Activated T-helper 2 cell treated with anti-CD3 and anti-CD28 coated beads, Interferon-gamma antibody, Interleukin-2, Interleukin-4, amounts not matched to agents 10 μg/mL and 5 μg/mL and 100 μg/mL, durations not matched to agents 14 hours and 24 hours and 36 hours (primary cell): ENCODE measurements around the gene SPAG6. TPM values are rescaled to one million over a fixed set of nuclear protein-coding genes. Genes with fewer than 3 reads are reported as not detected.
"Not testable (repeated sequence)": the region's sequence is repeated elsewhere in the genome, so short reads cannot be mapped to it uniquely, and the experiment has no call there.

Experiments
- DNase-seq: peaks from one replicate; pipeline ENCODE4 v3.0.0; 2021; ENCODE audit warnings: low spot score
- H3K27ac Mint-ChIP-seq: one replicate; pipeline ENCODE4 v1.8.0; 2021; ENCODE audit warnings: mixed read lengths
- H3K27me3 Mint-ChIP-seq: one replicate; pipeline ENCODE4 v1.8.0; 2021; ENCODE audit warnings: low read depth, mixed read lengths
- H3K36me3 Mint-ChIP-seq: one replicate; pipeline ENCODE4 v1.8.0; 2021; ENCODE audit warnings: low read depth, mixed read lengths
- H3K4me1 Mint-ChIP-seq: one replicate; pipeline ENCODE4 v1.8.0; 2021; ENCODE audit warnings: low read depth, mixed read lengths
- H3K4me3 Mint-ChIP-seq: one replicate; pipeline ENCODE4 v1.8.0; 2021; ENCODE audit warnings: low read depth, mild to moderate bottlenecking, moderate library complexity, mixed read lengths
- H3K9me3 Mint-ChIP-seq: one replicate; pipeline ENCODE4 v1.8.0; 2021; ENCODE audit warnings: mixed read lengths
- intact Hi-C: fragments of 100-400 bp; cut with micrococcal nuclease; formaldehyde crosslinking; loops from one replicate; pipeline ENCODE4 v1.15.1; 2023
- total RNA-seq: library from RNA; stranded (reverse); gene quantifications from 2 replicates; pipeline ENCODE4 v1.2.3, GENCODE V29; 2022

The SPAG6 gene
- total RNA-seq, 1 donor from 2014 or later, result 0.14 TPM

- Mint-ChIP-seq H3K27ac (no peak overlapping the region), H3K4me3 (no peak overlapping the region), H3K9me3 (no peaks in the 10 kb centered on the region), H3K27me3 (no peaks in the 10 kb centered on the region), H3K36me3 (no peaks in the 10 kb centered on the region), H3K4me1 (peaks cover 44% of the 10 kb centered on the region)
- intact Hi-C loops, result no loop called here
- DNase-seq, result no peak
Observed at GRCh38 chr10:22370320-22370719, 25.0 kb downstream of the SPAG6 start.

GRCh38 chr10:22372298-22372697, 27.0 kb downstream of the SPAG6 start:
- no peak overlapping the region for H3K4me3 Mint-ChIP-seq
- no peaks in the 10 kb centered on the region for H3K36me3 Mint-ChIP-seq
- H3K27me3 Mint-ChIP-seq, result no peaks in the 10 kb centered on the region
- intact Hi-C loops, result no loop called here
- no peak overlapping the region for H3K27ac Mint-ChIP-seq
- peaks cover 27% of the 10 kb centered on the region for H3K4me1 Mint-ChIP-seq
- no peaks in the 10 kb centered on the region for H3K9me3 Mint-ChIP-seq
- no peak for DNase-seq

DNA sequence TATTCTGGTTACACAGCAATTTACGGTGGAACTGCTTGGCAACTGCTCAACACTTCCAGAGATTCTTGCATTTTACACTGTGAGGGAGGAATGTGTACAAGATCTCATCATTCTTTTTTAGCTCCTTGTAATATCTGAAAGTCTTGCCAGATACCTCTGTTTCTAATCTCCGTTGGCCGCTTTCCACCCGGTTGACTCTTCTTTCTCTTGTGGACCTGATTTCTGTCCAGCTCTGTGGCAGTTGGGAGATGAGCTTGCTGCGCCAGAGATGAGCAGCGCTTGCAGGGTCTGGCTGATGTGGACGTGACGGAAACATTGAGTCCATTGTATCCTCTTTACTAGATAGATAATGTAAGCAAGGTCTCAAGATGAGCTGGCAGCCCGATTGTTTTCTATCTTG, 27.6 kb downstream of the SPAG6 start:
- Mint-ChIP-seq H3K9me3 (no peaks in the 10 kb centered on the region), H3K27ac (no peak overlapping the region), H3K4me1 (peaks cover 21% of the 10 kb centered on the region), H3K4me3 (no peak overlapping the region), H3K27me3 (no peaks in the 10 kb centered on the region), H3K36me3 (no peaks in the 10 kb centered on the region)
- intact Hi-C loops, result no loop called here
- DNase-seq, result no peak

GRCh38 chr10:22374489-22375126, 29.3 kb downstream of the SPAG6 start:
- H3K4me1 Mint-ChIP-seq, result peaks cover 22% of the 10 kb centered on the region
- no peaks in the 10 kb centered on the region for H3K36me3 Mint-ChIP-seq
- H3K27ac Mint-ChIP-seq, result no peak overlapping the region
- intact Hi-C loops, result no loop called here
- H3K9me3 Mint-ChIP-seq, result no peaks in the 10 kb centered on the region
- H3K27me3 Mint-ChIP-seq, result no peaks in the 10 kb centered on the region
- DNase-seq, result no peak
- no peak overlapping the region for H3K4me3 Mint-ChIP-seq

DNA sequence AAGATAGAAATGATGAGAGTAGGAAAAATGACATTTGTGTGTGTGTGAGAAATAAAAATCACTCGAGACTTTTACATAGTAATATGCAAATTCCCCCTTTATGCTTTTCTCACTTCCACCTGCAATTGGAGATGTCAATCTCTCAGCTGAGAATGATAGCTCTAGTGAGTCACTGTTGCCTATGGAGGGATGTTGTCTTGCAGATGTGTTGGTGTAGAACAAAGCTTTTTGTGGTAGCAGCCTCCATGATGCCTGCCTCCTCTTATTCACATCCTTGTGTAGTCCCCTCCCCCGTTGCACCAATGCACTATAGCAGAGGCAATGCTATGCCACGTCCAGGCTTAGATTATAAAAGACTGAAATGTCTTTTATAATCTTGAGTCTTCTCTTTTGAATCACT, 33.8 kb downstream of the SPAG6 start:
- no peak overlapping the region for H3K4me3 Mint-ChIP-seq
- intact Hi-C loops, result loop anchor here (1.0 to 2.0 kb wide), 5 partner anchors 10 to 57 kb away; no protein-coding TSS in a partner anchor
- no peak for DNase-seq
- peak overlapping the region; percentile 69 for H3K27ac Mint-ChIP-seq
- H3K4me1 Mint-ChIP-seq, result peaks cover 20% of the 10 kb centered on the region
- no peaks in the 10 kb centered on the region for H3K36me3 Mint-ChIP-seq
- H3K9me3 Mint-ChIP-seq, result no peaks in the 10 kb centered on the region
- H3K27me3 Mint-ChIP-seq, result no peaks in the 10 kb centered on the region

- Mint-ChIP-seq H3K36me3 (no peaks in the 10 kb centered on the region), H3K4me3 (no peak overlapping the region), H3K27me3 (no peaks in the 10 kb centered on the region), H3K9me3 (no peaks in the 10 kb centered on the region), H3K27ac (no peak overlapping the region), H3K4me1 (peaks cover 15% of the 10 kb centered on the region)
- DNase-seq, result no peak
- intact Hi-C loops, result no loop called here
Observed at GRCh38 chr10:22381262-22381661, 36.0 kb downstream of the SPAG6 start.

- Mint-ChIP-seq H3K27me3 (peaks cover 2% of the 10 kb centered on the region), H3K27ac (no peak overlapping the region), H3K4me3 (no peak overlapping the region)
Observed at GRCh38 chr10:22386503-22386902, 41.2 kb downstream of the SPAG6 start.

GRCh38 chr10:22389856-22390589, 44.7 kb downstream of the SPAG6 start:
- H3K36me3 Mint-ChIP-seq, result no peaks in the 10 kb centered on the region
- DNase-seq, result no peak
- H3K27ac Mint-ChIP-seq, result no peak overlapping the region
- H3K27me3 Mint-ChIP-seq, result peaks cover 9% of the 10 kb centered on the region
- no peak overlapping the region for H3K4me3 Mint-ChIP-seq
- intact Hi-C loops, result no loop called here
- H3K4me1 Mint-ChIP-seq, result peaks cover 5% of the 10 kb centered on the region
- no peaks in the 10 kb centered on the region for H3K9me3 Mint-ChIP-seq

More at GRCh38 chr10:22386503-22386902, 41.2 kb downstream of the SPAG6 start:
- Mint-ChIP-seq H3K36me3 (no peaks in the 10 kb centered on the region), H3K9me3 (no peaks in the 10 kb centered on the region), H3K4me1 (peaks cover 8% of the 10 kb centered on the region)
- intact Hi-C loops, result no loop called here
- no peak for DNase-seq

- Mint-ChIP-seq H3K27me3 (peaks cover 12% of the 10 kb centered on the region), H3K9me3 (no peaks in the 10 kb centered on the region), H3K36me3 (no peaks in the 10 kb centered on the region), H3K27ac (no peak overlapping the region), H3K4me3 (no peak overlapping the region), H3K4me1 (peaks cover 5% of the 10 kb centered on the region)
- intact Hi-C loops, result no loop called here
- DNase-seq, result no peak
Observed at GRCh38 chr10:22391600-22391999, 46.3 kb downstream of the SPAG6 start.

DNA sequence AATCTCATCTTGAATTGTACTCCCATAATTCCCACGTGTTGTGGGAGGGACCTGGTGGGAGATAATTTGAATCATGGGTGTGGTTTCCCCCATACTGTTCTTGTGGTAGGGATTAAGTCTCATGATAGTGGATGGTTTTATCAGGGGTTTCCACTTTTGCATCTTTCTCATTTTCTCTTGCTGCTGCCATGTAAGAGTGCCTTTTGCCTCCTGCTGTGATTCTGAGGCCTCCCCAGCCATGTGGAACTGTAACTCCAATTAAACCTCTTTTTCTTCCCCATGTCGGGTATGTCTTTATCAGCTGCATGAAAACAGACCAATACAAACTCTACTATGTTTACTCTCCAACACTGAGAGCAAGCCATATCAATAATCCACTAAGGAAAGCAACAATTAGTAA, 50.9 kb downstream of the SPAG6 start:
- H3K27ac Mint-ChIP-seq, H3K9me3 Mint-ChIP-seq, intact Hi-C loops, H3K36me3 Mint-ChIP-seq, DNase-seq, H3K4me3 Mint-ChIP-seq, H3K4me1 Mint-ChIP-seq: not testable (repeated sequence)
- H3K27me3 Mint-ChIP-seq, result peaks cover 14% of the 10 kb centered on the region

GRCh38 chr10:22406916-22407315, 61.6 kb downstream of the SPAG6 start:
- H3K27ac Mint-ChIP-seq, DNase-seq, intact Hi-C loops, H3K4me1 Mint-ChIP-seq, H3K36me3 Mint-ChIP-seq, H3K9me3 Mint-ChIP-seq, H3K4me3 Mint-ChIP-seq: not testable (repeated sequence)
- peaks cover 15% of the 10 kb centered on the region for H3K27me3 Mint-ChIP-seq

DNA sequence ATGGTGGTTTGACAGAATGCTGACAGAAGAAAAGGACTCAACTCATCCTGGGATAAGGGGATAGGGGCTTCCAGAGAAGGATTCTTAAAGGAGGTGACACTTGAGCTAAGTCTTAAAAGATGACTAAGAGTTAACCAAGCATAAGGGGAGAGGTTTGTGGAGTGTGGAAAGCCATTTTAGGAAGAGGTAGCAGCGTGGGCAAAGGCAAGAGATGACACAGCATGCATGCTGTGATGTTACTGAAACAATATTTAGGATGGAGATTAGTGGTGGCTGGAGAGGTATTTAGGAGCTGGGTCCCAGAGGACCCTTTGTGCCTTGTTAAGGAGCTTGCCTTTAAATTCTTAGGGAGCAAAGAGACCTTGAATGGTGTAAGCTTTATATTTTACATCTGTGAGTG, 65.1 kb downstream of the SPAG6 start:
- H3K36me3 Mint-ChIP-seq, result no peaks in the 10 kb centered on the region
- H3K4me3 Mint-ChIP-seq, result no peak overlapping the region
- no peak overlapping the region for H3K27ac Mint-ChIP-seq
- peaks cover 11% of the 10 kb centered on the region for H3K27me3 Mint-ChIP-seq
- intact Hi-C loops, result no loop called here
- H3K4me1 Mint-ChIP-seq, result peaks cover 3% of the 10 kb centered on the region
- no peak for DNase-seq
- peaks cover 4% of the 10 kb centered on the region for H3K9me3 Mint-ChIP-seq

DNA sequence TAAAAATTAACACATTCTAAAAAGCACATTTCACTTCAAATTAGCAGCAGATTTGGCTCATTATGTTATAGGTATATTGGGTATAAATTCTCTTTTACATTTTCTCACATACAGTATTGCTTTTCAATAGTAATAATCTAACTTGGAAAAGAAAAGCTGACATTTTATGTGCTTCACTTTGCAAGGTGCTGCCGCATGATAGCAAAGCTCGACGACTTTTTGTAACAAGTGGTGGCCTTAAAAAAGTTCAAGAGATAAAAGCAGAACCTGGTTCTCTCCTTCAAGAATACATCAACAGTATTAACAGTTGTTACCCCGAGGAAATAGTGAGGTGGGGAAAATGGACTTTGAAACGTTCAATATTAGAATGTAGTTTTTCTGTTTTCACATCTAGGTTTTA, 65.5 kb downstream of the SPAG6 start:
- intact Hi-C loops, result no loop called here
- peaks cover 4% of the 10 kb centered on the region for H3K9me3 Mint-ChIP-seq

More for the DNA sequence above, 65.5 kb downstream of the SPAG6 start:
- Mint-ChIP-seq H3K27ac (no peak overlapping the region), H3K27me3 (peaks cover 11% of the 10 kb centered on the region), H3K36me3 (no peaks in the 10 kb centered on the region), H3K4me3 (no peak overlapping the region), H3K4me1 (peaks cover 3% of the 10 kb centered on the region)
- no peak for DNase-seq
